T-helper 17 cell (primary cell): ENCODE measurements around the gene DAPK3. TPM values are rescaled to one million over a fixed set of nuclear protein-coding genes. Genes with fewer than 3 reads are reported as not detected.

Experiments used
- ATAC-seq: fragments of 150-1000 bp; cut with Tn5 transposase; 2 replicates; pipeline ENCODE4 v1.10.0; 2021; ENCODE audit warnings: mild to moderate bottlenecking, moderate library complexity
- DNase-seq, 3 donors: peaks; one replicate each; pipeline versions ENCODE4 v3.0.0 to v3.0.0-alpha.2; 2020 to 2021
- H3K9me3 ChIP-seq: one replicate; pipeline ENCODE4 v1.7.0; 2013; ENCODE audit warnings: low read length, mild to moderate bottlenecking; ENCODE audit not compliant: control insufficient read depth, poor library complexity, severe bottlenecking
- H3K27ac Mint-ChIP-seq: one replicate; pipeline ENCODE4 v1.8.0; 2022; ENCODE audit warnings: mild to moderate bottlenecking, moderate library complexity, mixed read lengths
- H3K27me3 Mint-ChIP-seq: one replicate; pipeline ENCODE4 v1.8.0; 2022; ENCODE audit warnings: mixed read lengths
- H3K36me3 Mint-ChIP-seq: one replicate; pipeline ENCODE4 v1.8.0; 2022; ENCODE audit warnings: low read depth, mixed read lengths
- H3K4me1 Mint-ChIP-seq: one replicate; pipeline ENCODE4 v1.8.0; 2022; ENCODE audit warnings: mild to moderate bottlenecking, mixed read lengths
- H3K4me3 Mint-ChIP-seq: one replicate; pipeline ENCODE4 v1.8.0; 2022; ENCODE audit warnings: mild to moderate bottlenecking, moderate library complexity, mixed read lengths
- total RNA-seq, 4 donors: library from RNA in 2 of 4; stranded (reverse) in 2 of 4; gene quantifications; one replicate each; pipeline ENCODE4 v1.2.3 and lab custom pipeline; 2022 to 2026

Gene DAPK3
- 10 to 100 TPM; 28.7 to 31.3 TPM for total RNA-seq
- 25.1 to 35.6 reads per million in 2 donors for total RNA-seq (lab: John Stamatoyannopoulos, UW)

- DNase-seq (peak; percentile 79 to 92 (median 85)), ATAC-seq (peak; percentile 92)
- Mint-ChIP-seq H3K4me3 (peak within 1 kb of the TSS; percentile 94), H3K27ac (peak within 1 kb of the TSS; percentile 96), H3K36me3 (peaks cover 4% of the 10 kb centered on the region), H3K27me3 (no peaks in the 10 kb centered on the region), H3K4me1 (peaks cover 19% of the 10 kb centered on the region)
- no peaks in the 10 kb centered on the region for H3K9me3 ChIP-seq
These were observed at the start of gene DAPK3 for GRCh38 chr19:3970808-3971598. Gene DAPK3, minus strand, starts transcription at chr19:3971099. Its CDS starts 1,364 bp downstream, at chr19:3969735.

DNA sequence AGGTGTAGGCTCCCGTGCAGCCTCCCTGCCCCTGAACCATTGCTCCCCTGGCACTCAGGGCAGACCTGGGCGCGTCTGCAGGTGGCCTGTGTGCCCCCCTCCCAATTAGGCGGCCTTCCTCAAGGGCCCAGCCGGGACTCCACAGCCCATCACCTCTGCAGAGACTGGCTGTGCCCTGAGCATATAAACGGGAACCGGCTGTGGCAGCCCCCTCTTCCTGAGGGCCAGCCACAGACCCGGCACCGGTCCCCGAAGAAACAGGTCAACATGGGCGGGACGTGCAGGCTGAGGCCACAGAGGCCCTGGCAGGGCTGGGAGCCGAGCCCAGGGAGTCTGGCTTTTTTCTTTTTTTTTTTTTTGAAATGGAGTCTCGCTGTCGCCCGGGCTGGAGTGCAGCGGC, 48.7 kb upstream of the DAPK3 start:
- Mint-ChIP-seq H3K27me3 (no peaks in the 10 kb centered on the region), H3K4me1 (peaks cover 14% of the 10 kb centered on the region), H3K27ac (peak overlapping the region; percentile 67), H3K4me3 (no peak overlapping the region), H3K36me3 (no peaks in the 10 kb centered on the region)
- ATAC-seq (no peak), DNase-seq (no peak)
- H3K9me3 ChIP-seq, result no peaks in the 10 kb centered on the region

DNA sequence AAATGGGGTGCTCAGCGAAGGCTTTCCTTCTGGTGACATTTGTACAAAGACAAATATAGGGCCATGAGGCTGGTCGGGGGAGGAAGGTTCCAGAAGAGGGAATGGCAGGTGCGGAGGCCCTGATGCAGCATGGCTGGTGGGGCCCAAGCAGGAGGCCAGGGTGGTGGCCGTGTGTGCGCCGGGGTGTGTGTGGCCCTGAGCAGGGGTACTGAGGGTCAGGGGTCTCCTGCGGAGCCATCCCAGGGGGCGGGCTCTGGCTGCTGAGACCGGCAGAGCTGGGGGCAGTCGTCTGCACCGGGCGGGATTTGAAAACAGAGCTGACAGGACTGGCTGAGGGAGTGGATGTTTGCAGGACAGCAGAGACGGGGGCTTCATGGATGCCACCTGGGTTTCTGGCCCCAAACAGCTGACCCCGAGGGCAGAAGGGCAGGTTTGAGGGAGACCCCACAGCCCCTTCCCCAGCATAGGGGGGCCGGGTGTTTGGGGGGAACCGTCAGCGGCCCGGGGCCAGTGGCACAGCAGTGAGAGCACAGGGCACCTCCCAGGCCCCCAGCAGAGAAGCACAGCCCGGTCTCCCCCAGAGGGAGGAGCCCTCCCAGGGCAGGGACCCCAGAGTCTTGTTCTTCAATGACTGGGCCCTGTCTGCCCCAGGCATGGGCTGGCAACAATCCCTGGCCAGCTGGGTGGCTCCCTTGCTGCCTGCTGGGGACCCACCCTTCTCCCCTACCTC, 48.0 kb upstream of the DAPK3 start:
- no peak for DNase-seq
- Mint-ChIP-seq H3K27me3 (no peaks in the 10 kb centered on the region), H3K36me3 (no peaks in the 10 kb centered on the region), H3K4me1 (peaks cover 14% of the 10 kb centered on the region), H3K4me3 (no peak overlapping the region), H3K27ac (no peak overlapping the region)
- ATAC-seq, result no peak
- no peaks in the 10 kb centered on the region for H3K9me3 ChIP-seq

DNA sequence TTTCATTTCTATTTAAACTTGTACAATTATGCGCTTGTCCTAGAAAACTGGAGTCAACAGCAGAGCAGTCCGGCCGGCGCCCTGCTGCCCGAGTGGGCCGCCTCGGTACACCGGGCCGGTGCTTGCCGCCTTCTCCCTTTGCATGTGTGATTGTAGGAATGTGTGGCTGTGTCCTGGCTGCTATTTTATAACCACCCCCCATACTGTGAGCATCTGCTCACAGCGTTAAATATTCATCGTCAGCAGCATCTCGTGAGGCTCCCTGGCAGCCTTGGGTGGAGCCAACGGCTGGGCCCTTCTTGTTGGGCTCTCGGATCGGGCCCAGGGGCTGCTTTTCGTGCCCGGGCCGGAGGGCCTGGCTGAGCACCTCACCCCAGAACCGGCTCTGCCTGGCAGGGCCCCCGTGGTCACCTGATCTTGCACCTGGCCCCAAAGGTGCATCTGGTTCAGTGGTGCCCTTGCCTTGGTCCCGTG, 47.3 kb upstream of the DAPK3 start:
- no peaks in the 10 kb centered on the region for H3K9me3 ChIP-seq
- no peaks in the 10 kb centered on the region for H3K27me3 Mint-ChIP-seq
- no peak overlapping the region for H3K4me3 Mint-ChIP-seq
- no peak for DNase-seq
- no peaks in the 10 kb centered on the region for H3K36me3 Mint-ChIP-seq
- peaks cover 15% of the 10 kb centered on the region for H3K4me1 Mint-ChIP-seq
- H3K27ac Mint-ChIP-seq, result no peak overlapping the region
- no peak for ATAC-seq

DNA sequence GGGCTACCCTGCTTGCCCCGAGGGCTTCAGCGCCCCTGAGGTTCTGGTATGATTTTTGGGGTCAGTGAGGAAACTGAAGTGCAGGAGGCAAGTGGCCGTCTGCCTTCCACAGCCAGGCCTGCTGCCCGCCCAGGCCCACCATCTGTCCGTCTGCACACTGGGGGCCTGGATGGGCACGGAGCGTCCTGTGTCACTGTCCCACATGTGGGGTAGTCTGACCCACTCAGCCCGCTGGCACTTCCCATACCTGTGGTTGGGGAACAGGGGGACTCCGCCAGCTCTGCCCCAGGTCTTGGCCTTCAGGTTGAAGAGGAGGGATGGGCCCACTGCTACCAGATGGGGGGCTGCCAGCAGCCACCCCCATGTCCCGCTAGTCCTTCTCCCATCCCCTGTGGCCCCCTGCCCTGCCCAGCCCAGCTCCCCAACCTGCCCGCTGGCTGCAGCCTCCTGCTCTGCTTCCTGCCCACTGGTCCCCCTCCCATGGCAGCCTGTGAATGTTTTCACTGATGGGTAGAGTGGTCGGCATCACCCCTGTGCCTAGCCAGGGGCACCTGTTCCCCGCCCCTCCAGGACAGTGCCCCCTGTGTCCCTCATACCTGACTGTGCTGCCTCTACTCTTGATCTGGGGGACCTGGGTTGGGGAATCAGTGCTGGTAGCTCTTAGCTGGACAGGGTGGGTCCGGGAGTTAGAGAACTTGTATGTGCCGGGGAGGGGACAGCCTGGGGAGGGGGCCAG, 46.2 kb upstream of the DAPK3 start:
- ATAC-seq (no peak), DNase-seq (no peak)
- no peaks in the 10 kb centered on the region for H3K27me3 Mint-ChIP-seq
- H3K27ac Mint-ChIP-seq, result no peak overlapping the region
- no peaks in the 10 kb centered on the region for H3K36me3 Mint-ChIP-seq
- peaks cover 20% of the 10 kb centered on the region for H3K4me1 Mint-ChIP-seq
- no peaks in the 10 kb centered on the region for H3K9me3 ChIP-seq
- H3K4me3 Mint-ChIP-seq, result no peak overlapping the region

GRCh38 chr19:4016486-4016885, 45.6 kb upstream of the DAPK3 start:
- Mint-ChIP-seq H3K4me1 (peaks cover 20% of the 10 kb centered on the region), H3K27ac (no peak overlapping the region), H3K36me3 (no peaks in the 10 kb centered on the region), H3K27me3 (no peaks in the 10 kb centered on the region), H3K4me3 (no peak overlapping the region)
- no peaks in the 10 kb centered on the region for H3K9me3 ChIP-seq
- no peak for DNase-seq
- ATAC-seq, result no peak

DNA sequence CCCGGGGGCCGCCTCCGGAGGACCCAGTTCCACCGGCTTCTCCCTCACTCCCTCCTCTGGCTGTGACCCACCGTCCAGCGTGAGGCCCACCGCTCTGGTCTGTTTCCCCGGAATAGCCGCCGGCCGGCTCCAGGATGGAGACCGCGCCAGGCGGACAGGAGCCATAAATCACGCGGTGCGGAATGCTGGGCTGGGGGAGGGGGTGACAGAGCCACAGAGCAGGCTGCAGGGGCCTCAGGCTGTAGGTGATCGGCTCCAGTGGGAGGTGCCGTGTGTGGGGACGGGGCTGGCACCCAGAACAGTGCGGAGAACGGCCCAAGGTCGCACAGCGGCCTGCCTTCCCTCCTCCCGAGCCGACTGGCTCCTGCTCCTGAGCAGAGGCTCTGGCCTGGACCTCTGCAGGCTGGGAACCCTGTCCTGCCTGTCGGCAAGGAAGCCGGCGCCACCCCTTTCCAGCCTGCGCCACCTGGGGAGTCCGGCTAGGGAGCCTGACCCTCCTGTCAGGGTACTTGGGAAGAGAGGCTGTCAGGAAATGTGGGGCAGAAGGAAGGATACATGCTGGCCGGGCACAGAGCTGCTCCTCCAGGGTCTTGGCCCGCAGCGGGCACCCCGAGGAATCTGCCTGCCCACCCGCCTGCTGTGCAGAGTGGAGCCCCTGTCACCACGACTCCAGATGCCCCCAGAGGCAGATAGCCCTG, 45.0 kb upstream of the DAPK3 start:
- no peak for ATAC-seq
- Mint-ChIP-seq H3K27ac (no peak overlapping the region), H3K4me1 (peaks cover 24% of the 10 kb centered on the region), H3K4me3 (no peak overlapping the region), H3K36me3 (no peaks in the 10 kb centered on the region), H3K27me3 (no peaks in the 10 kb centered on the region)
- DNase-seq, result no peak
- H3K9me3 ChIP-seq, result no peaks in the 10 kb centered on the region

GRCh38 chr19:4014541-4015491, 43.9 kb upstream of the DAPK3 start:
- peaks cover 22% of the 10 kb centered on the region for H3K4me1 Mint-ChIP-seq
- no peaks in the 10 kb centered on the region for H3K9me3 ChIP-seq
- H3K27ac Mint-ChIP-seq, result no peak overlapping the region
- no peaks in the 10 kb centered on the region for H3K27me3 Mint-ChIP-seq
- ATAC-seq (peak; percentile 61), DNase-seq (peak in 1 of 3 donors; percentile 29)
- H3K4me3 Mint-ChIP-seq, result no peak overlapping the region
- no peaks in the 10 kb centered on the region for H3K36me3 Mint-ChIP-seq

DNA sequence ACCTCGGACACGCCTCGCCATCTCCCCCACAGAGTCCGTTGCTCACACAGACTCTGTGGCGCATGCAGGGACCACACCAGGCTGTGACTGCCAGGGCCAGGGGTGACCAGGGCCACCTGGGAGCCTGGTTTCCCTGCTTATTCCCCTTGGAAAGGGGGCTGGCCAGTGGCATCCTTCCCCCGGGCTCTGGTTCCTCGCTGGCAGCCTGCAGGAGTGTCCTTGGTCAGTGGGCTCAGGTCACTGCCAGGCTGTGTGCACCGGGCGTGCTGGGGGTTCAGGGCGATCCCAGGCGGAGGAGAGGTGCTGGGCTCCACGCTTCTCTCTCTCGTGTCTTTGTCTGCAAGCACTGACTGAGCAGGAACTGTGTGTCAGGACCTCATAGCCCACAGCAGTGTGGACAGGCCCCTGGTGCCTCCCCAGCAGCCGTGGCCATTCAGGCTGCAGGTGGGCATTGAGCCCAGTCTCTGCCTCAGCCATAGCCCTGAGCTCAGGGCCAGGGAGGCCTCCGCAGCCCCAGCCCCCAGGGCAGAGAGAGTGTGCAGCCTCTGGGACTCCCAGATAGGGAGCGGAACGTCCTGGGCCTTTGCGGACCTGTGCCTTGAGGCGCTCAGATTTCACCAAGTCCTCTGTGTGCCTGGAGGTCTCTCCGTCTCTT, 43.1 kb upstream of the DAPK3 start:
- no peak overlapping the region for H3K27ac Mint-ChIP-seq
- DNase-seq, result no peak
- no peak for ATAC-seq
- peaks cover 23% of the 10 kb centered on the region for H3K4me1 Mint-ChIP-seq
- no peak overlapping the region for H3K4me3 Mint-ChIP-seq
- H3K36me3 Mint-ChIP-seq, result no peaks in the 10 kb centered on the region
- H3K27me3 Mint-ChIP-seq, result no peaks in the 10 kb centered on the region
- no peaks in the 10 kb centered on the region for H3K9me3 ChIP-seq

GRCh38 chr19:4012975-4013634, 42.2 kb upstream of the DAPK3 start:
- Mint-ChIP-seq H3K4me1 (peaks cover 24% of the 10 kb centered on the region), H3K36me3 (no peaks in the 10 kb centered on the region), H3K27me3 (no peaks in the 10 kb centered on the region), H3K27ac (no peak overlapping the region), H3K4me3 (no peak overlapping the region)
- no peaks in the 10 kb centered on the region for H3K9me3 ChIP-seq
- no peak for DNase-seq
- no peak for ATAC-seq
